Activated T-helper 2 cell treated with anti-CD3 and anti-CD28 coated beads, Interferon-gamma antibody, Interleukin-2, Interleukin-4, amounts not matched to agents 10 μg/mL and 5 μg/mL and 100 μg/mL, durations not matched to agents 14 hours and 24 hours and 36 hours (primary cell): ENCODE measurements around the gene RHBDF1. TPM values are rescaled to one million over a fixed set of nuclear protein-coding genes. Genes with fewer than 3 reads are reported as not detected.

Source experiments
- DNase-seq: peaks from one replicate; pipeline ENCODE4 v3.0.0; 2021; ENCODE audit warnings: low spot score
- H3K27ac Mint-ChIP-seq: one replicate; pipeline ENCODE4 v1.8.0; 2021; ENCODE audit warnings: mixed read lengths
- H3K27me3 Mint-ChIP-seq: one replicate; pipeline ENCODE4 v1.8.0; 2021; ENCODE audit warnings: low read depth, mixed read lengths
- H3K36me3 Mint-ChIP-seq: one replicate; pipeline ENCODE4 v1.8.0; 2021; ENCODE audit warnings: low read depth, mixed read lengths
- H3K4me1 Mint-ChIP-seq: one replicate; pipeline ENCODE4 v1.8.0; 2021; ENCODE audit warnings: low read depth, mixed read lengths
- H3K4me3 Mint-ChIP-seq: one replicate; pipeline ENCODE4 v1.8.0; 2021; ENCODE audit warnings: low read depth, mild to moderate bottlenecking, moderate library complexity, mixed read lengths
- H3K9me3 Mint-ChIP-seq: one replicate; pipeline ENCODE4 v1.8.0; 2021; ENCODE audit warnings: mixed read lengths
- intact Hi-C: fragments of 100-400 bp; cut with micrococcal nuclease; formaldehyde crosslinking; loops from one replicate; pipeline ENCODE4 v1.15.1; 2023
- total RNA-seq: library from RNA; stranded (reverse); gene quantifications from 2 replicates; pipeline ENCODE4 v1.2.3, GENCODE V29; 2022

The RHBDF1 gene
- total RNA-seq, 1 donor from 2014 or later: 1.6 TPM

- intact Hi-C loops: no loop called here
- no peaks in the 10 kb centered on the region for H3K9me3 Mint-ChIP-seq
- peak overlapping the region; percentile 80 for H3K4me3 Mint-ChIP-seq
- H3K27ac Mint-ChIP-seq: peak overlapping the region; percentile 74
- H3K4me1 Mint-ChIP-seq: peaks cover 26% of the 10 kb centered on the region
- DNase-seq: no peak
- H3K36me3 Mint-ChIP-seq: peaks cover 14% of the 10 kb centered on the region
- peaks cover 25% of the 10 kb centered on the region for H3K27me3 Mint-ChIP-seq
Measured at GRCh38 chr16:76535-77272, 4.3 kb upstream of the RHBDF1 start.

- no peak for DNase-seq
- Mint-ChIP-seq H3K27ac (no peak overlapping the region), H3K9me3 (no peaks in the 10 kb centered on the region), H3K36me3 (peaks cover 11% of the 10 kb centered on the region), H3K27me3 (peaks cover 29% of the 10 kb centered on the region), H3K4me3 (peak overlapping the region; percentile 80), H3K4me1 (peaks cover 26% of the 10 kb centered on the region)
- intact Hi-C loops: no loop called here
Measured at GRCh38 chr16:75580-76501, 3.4 kb upstream of the RHBDF1 start.

GRCh38 chr16:74747-75334 lies 2.4 kb upstream of the RHBDF1 start:
- Mint-ChIP-seq H3K4me3 (no peak overlapping the region), H3K9me3 (no peaks in the 10 kb centered on the region), H3K36me3 (peaks cover 4% of the 10 kb centered on the region), H3K27ac (no peak overlapping the region), H3K27me3 (peaks cover 39% of the 10 kb centered on the region), H3K4me1 (peaks cover 26% of the 10 kb centered on the region)
- intact Hi-C loops: no loop called here
- DNase-seq: no peak

- intact Hi-C loops: no loop called here
- H3K27ac Mint-ChIP-seq: no peak overlapping the region
- no peaks in the 10 kb centered on the region for H3K36me3 Mint-ChIP-seq
- peaks cover 45% of the 10 kb centered on the region for H3K27me3 Mint-ChIP-seq
- H3K4me1 Mint-ChIP-seq: peaks cover 20% of the 10 kb centered on the region
- H3K4me3 Mint-ChIP-seq: no peak overlapping the region
- DNase-seq: no peak
- no peaks in the 10 kb centered on the region for H3K9me3 Mint-ChIP-seq
Measured at GRCh38 chr16:74051-74746, 1.8 kb upstream of the RHBDF1 start.

GRCh38 chr16:71540-72401 lies 660 bp downstream of the RHBDF1 start:
- H3K9me3 Mint-ChIP-seq: no peaks in the 10 kb centered on the region
- no peak overlapping the region for H3K4me3 Mint-ChIP-seq
- intact Hi-C loops: loop anchor here (1.0 kb wide), 1 partner anchor 23 kb away; no protein-coding TSS in a partner anchor
- no peak overlapping the region for H3K27ac Mint-ChIP-seq
- no peak for DNase-seq
- peaks cover 52% of the 10 kb centered on the region for H3K27me3 Mint-ChIP-seq
- H3K4me1 Mint-ChIP-seq: peaks cover 11% of the 10 kb centered on the region
- no peaks in the 10 kb centered on the region for H3K36me3 Mint-ChIP-seq

- Mint-ChIP-seq H3K27me3 (peaks cover 52% of the 10 kb centered on the region), H3K36me3 (no peaks in the 10 kb centered on the region), H3K4me3 (no peak overlapping the region), H3K9me3 (no peaks in the 10 kb centered on the region), H3K4me1 (peaks cover 5% of the 10 kb centered on the region), H3K27ac (no peak overlapping the region)
- DNase-seq: no peak
- intact Hi-C loops: loop anchor here (1.0 kb wide), 1 partner anchor 23 kb away; no protein-coding TSS in a partner anchor
Measured at GRCh38 chr16:71210-71539, 1.3 kb downstream of the RHBDF1 start.

- Mint-ChIP-seq H3K9me3 (no peaks in the 10 kb centered on the region), H3K27me3 (peaks cover 42% of the 10 kb centered on the region), H3K27ac (no peak overlapping the region), H3K4me1 (peaks cover 9% of the 10 kb centered on the region), H3K36me3 (no peaks in the 10 kb centered on the region), H3K4me3 (no peak overlapping the region)
- intact Hi-C loops: no loop called here
- no peak for DNase-seq
Measured at GRCh38 chr16:69181-69580, 3.2 kb downstream of the RHBDF1 start.

GRCh38 chr16:67884-68789 lies 4.3 kb downstream of the RHBDF1 start:
- Mint-ChIP-seq H3K27ac (no peak overlapping the region), H3K36me3 (no peaks in the 10 kb centered on the region), H3K4me1 (peaks cover 9% of the 10 kb centered on the region), H3K9me3 (no peaks in the 10 kb centered on the region), H3K4me3 (no peak overlapping the region), H3K27me3 (peaks cover 33% of the 10 kb centered on the region)
- DNase-seq: no peak
- intact Hi-C loops: no loop called here

- DNase-seq: no peak
- Mint-ChIP-seq H3K27me3 (peaks cover 29% of the 10 kb centered on the region), H3K4me3 (no peak overlapping the region), H3K27ac (no peak overlapping the region), H3K4me1 (peaks cover 7% of the 10 kb centered on the region), H3K9me3 (no peaks in the 10 kb centered on the region), H3K36me3 (no peaks in the 10 kb centered on the region)
- intact Hi-C loops: no loop called here
Measured at GRCh38 chr16:67183-67791, 5.1 kb downstream of the RHBDF1 start.

- Mint-ChIP-seq H3K36me3 (no peaks in the 10 kb centered on the region), H3K27me3 (peaks cover 25% of the 10 kb centered on the region)
Measured at GRCh38 chr16:66309-67182, 5.9 kb downstream of the RHBDF1 start.

More at GRCh38 chr16:66309-67182, 5.9 kb downstream of the RHBDF1 start:
- intact Hi-C loops: no loop called here
- H3K9me3 Mint-ChIP-seq: no peaks in the 10 kb centered on the region
- H3K27ac Mint-ChIP-seq: no peak overlapping the region
- no peak for DNase-seq
- no peak overlapping the region for H3K4me3 Mint-ChIP-seq
- peaks cover 7% of the 10 kb centered on the region for H3K4me1 Mint-ChIP-seq
